NCI-H748 (cell line): ENCODE results near the gene CEND1.
"Not testable (repeated sequence)": the region's sequence is repeated elsewhere in the genome, so short reads cannot be mapped to it uniquely, and the experiment has no call there.

ENCODE experiments used
- DNase-seq: peaks from one replicate; lab custom pipeline; 2025; ENCODE audit not compliant: unreplicated experiment; lab: John Stamatoyannopoulos, UW

Gene CEND1

GRCh38 chr11:765025-765801, 24.7 kb downstream of the CEND1 start:
- DNase-seq = peak; percentile 36

GRCh38 chr11:764322-765024, 25.4 kb downstream of the CEND1 start:
- no peak for DNase-seq

GRCh38 chr11:763549-764321, 26.2 kb downstream of the CEND1 start:
- DNase-seq = no peak

- DNase-seq = peak; percentile 82
These were observed 26.8 kb downstream of the CEND1 start for GRCh38 chr11:763073-763463.

- no peak for DNase-seq
These were observed 27.3 kb downstream of the CEND1 start for GRCh38 chr11:762421-763072.

- no peak for DNase-seq
These were observed 28.3 kb downstream of the CEND1 start for GRCh38 chr11:761526-762108.

GRCh38 chr11:760236-760635, 29.7 kb downstream of the CEND1 start:
- no peak for DNase-seq

- no peak for DNase-seq
These were observed 40.2 kb downstream of the CEND1 start for GRCh38 chr11:749731-750130.

GRCh38 chr11:748007-748359, 41.9 kb downstream of the CEND1 start:
- DNase-seq = peak; percentile 18

GRCh38 chr11:747158-748006, 42.5 kb downstream of the CEND1 start, which contains the start of gene TALDO1:
Gene TALDO1, plus strand, starts transcription at chr11:747464. Its CDS starts 18 bp downstream, at chr11:747482.
- peak; percentile 91 for DNase-seq

GRCh38 chr11:746289-747157, 43.4 kb downstream of the CEND1 start:
- peak; percentile 69 for DNase-seq

- no peak for DNase-seq
These were observed 44.5 kb downstream of the CEND1 start for GRCh38 chr11:745428-745827.

GRCh38 chr11:742571-743201, 47.2 kb downstream of the CEND1 start:
- no peak for DNase-seq

GRCh38 chr11:742156-742546, 47.7 kb downstream of the CEND1 start:
- DNase-seq = no peak

GRCh38 chr11:737899-738298, 52.0 kb downstream of the CEND1 start:
- not testable (repeated sequence) for DNase-seq

- DNase-seq = no peak
These were observed 52.5 kb downstream of the CEND1 start for GRCh38 chr11:737366-737765.
